Activated CD8-positive, alpha-beta T cell treated with anti-CD3 and anti-CD28 coated beads for 36 hours (primary cell): ENCODE measurements around the gene EEF1E1. TPM values are rescaled to one million over a fixed set of nuclear protein-coding genes. Genes with fewer than 3 reads are reported as not detected.
A peak's percentile ranks its signal among the peaks of the same experiment; 100 is the strongest.

Experiments
- ATAC-seq: fragments of 200-7000 bp; cut with Tn5 transposase; one replicate; pipeline ENCODE4 v1.10.0; 2021; ENCODE audit warnings: mild to moderate bottlenecking, moderate library complexity
- CTCF ChIA-PET: fragments of 350-600 bp; sonication (Branson Sonifier 250); formaldehyde crosslinking; loops from one replicate; lab custom pipeline; 2021; ENCODE audit warnings: antibody characterized with exemption; lab: Charles Lee
- POLR2A ChIA-PET: fragments of 350-600 bp; sonication (Branson Sonifier 250); formaldehyde crosslinking; loops from one replicate; lab custom pipeline; 2021; ENCODE audit warnings: antibody characterized with exemption; lab: Charles Lee
- DNase-seq: peaks from one replicate; pipeline ENCODE4 v3.0.0-alpha.2; 2020
- H3K27ac Mint-ChIP-seq: one replicate; pipeline ENCODE4 v1.8.0; 2021; ENCODE audit warnings: mild to moderate bottlenecking, mixed read lengths
- H3K27me3 Mint-ChIP-seq: one replicate; pipeline ENCODE4 v1.8.0; 2021; ENCODE audit warnings: mixed read lengths
- H3K36me3 Mint-ChIP-seq: one replicate; pipeline ENCODE4 v1.8.0; 2021; ENCODE audit warnings: low read depth, mixed read lengths
- H3K4me1 Mint-ChIP-seq: one replicate; pipeline ENCODE4 v1.8.0; 2021; ENCODE audit warnings: low read depth, mixed read lengths
- H3K4me3 Mint-ChIP-seq: one replicate; pipeline ENCODE4 v1.8.0; 2021; ENCODE audit warnings: mild to moderate bottlenecking, moderate library complexity, mixed read lengths
- H3K9me3 Mint-ChIP-seq: one replicate; pipeline ENCODE4 v1.8.0; 2021; ENCODE audit warnings: mixed read lengths
- CTCF ChIP-seq: fragments of 200-600 bp; IDR thresholded peaks from one replicate; pipeline ENCODE4 v1.8.0; 2022; ENCODE audit warnings: antibody characterized with exemption, mild to moderate bottlenecking
- intact Hi-C: fragments of 100-400 bp; cut with micrococcal nuclease; formaldehyde crosslinking; loops from one replicate; pipeline ENCODE4 v1.10.0; 2022
- total RNA-seq, 2 experiments: library from RNA; stranded (reverse); gene quantifications; one replicate each; pipeline ENCODE4 v1.2.3, GENCODE V29; 2021

EEF1E1 gene
- total RNA-seq, 2 experiments from 2014 or later: 73.7 to 76.8 TPM

- TF ChIP-seq CTCF: no peak
These were observed 32.9 kb upstream of the EEF1E1 start for GRCh38 chr6:8135276-8135675.

GRCh38 chr6:8132130-8132529, 29.8 kb upstream of the EEF1E1 start:
- no peak for DNase-seq
- no peak for ATAC-seq
- no peaks in the 10 kb centered on the region for H3K36me3 Mint-ChIP-seq
- peaks cover 13% of the 10 kb centered on the region for H3K27me3 Mint-ChIP-seq
- CTCF ChIA-PET: interaction anchor here (1.0 to 8.0 kb wide), 10 partner anchors 8 to 850 kb away, joined by 3 to 145 read pairs (median 4); no protein-coding TSS in a partner anchor
- POLR2A ChIA-PET: no interaction called here
- no peak overlapping the region for H3K27ac Mint-ChIP-seq
- TF ChIP-seq CTCF: no peak
- no peak overlapping the region for H3K4me3 Mint-ChIP-seq
- H3K9me3 Mint-ChIP-seq: no peaks in the 10 kb centered on the region
- peaks cover 2% of the 10 kb centered on the region for H3K4me1 Mint-ChIP-seq
- intact Hi-C loops: no loop called here

More at GRCh38 chr6:8135276-8135675, 32.9 kb upstream of the EEF1E1 start:
- ChIA-PET POLR2A (no interaction called here), CTCF (interaction anchor here (8.0 kb wide), 1 partner anchor 84 kb away, joined by 145 read pairs; no protein-coding TSS in a partner anchor)
- Mint-ChIP-seq H3K4me1 (peaks cover 2% of the 10 kb centered on the region), H3K9me3 (no peaks in the 10 kb centered on the region), H3K4me3 (no peak overlapping the region), H3K27ac (no peak overlapping the region), H3K27me3 (peaks cover 20% of the 10 kb centered on the region), H3K36me3 (no peaks in the 10 kb centered on the region)
- DNase-seq (no peak), ATAC-seq (no peak)
- intact Hi-C loops: no loop called here

- H3K4me3 Mint-ChIP-seq: no peak overlapping the region
- peak; percentile 64 for DNase-seq
- peaks cover 13% of the 10 kb centered on the region for H3K27me3 Mint-ChIP-seq
- POLR2A ChIA-PET: no interaction called here
- no peak overlapping the region for H3K27ac Mint-ChIP-seq
- peak; percentile 50 for TF ChIP-seq CTCF
- peaks cover 2% of the 10 kb centered on the region for H3K4me1 Mint-ChIP-seq
- CTCF ChIA-PET: interaction anchor here (0.8 to 8.0 kb wide), 14 partner anchors 9 to 851 kb away, joined by 3 to 145 read pairs (median 4); no protein-coding TSS in a partner anchor
- no peaks in the 10 kb centered on the region for H3K36me3 Mint-ChIP-seq
- H3K9me3 Mint-ChIP-seq: no peaks in the 10 kb centered on the region
- intact Hi-C loops: loop anchor here (1.0 kb wide), 1 partner anchor 88 kb away; no protein-coding TSS in a partner anchor
- peak; percentile 85 for ATAC-seq
These were observed 29.0 kb upstream of the EEF1E1 start for GRCh38 chr6:8131265-8131897.

GRCh38 chr6:8130399-8130798, 28.1 kb upstream of the EEF1E1 start:
- peaks cover 13% of the 10 kb centered on the region for H3K27me3 Mint-ChIP-seq
- no peak for ATAC-seq
- no peak for DNase-seq
- peaks cover 2% of the 10 kb centered on the region for H3K4me1 Mint-ChIP-seq
- H3K9me3 Mint-ChIP-seq: no peaks in the 10 kb centered on the region
- no peak overlapping the region for H3K4me3 Mint-ChIP-seq
- H3K36me3 Mint-ChIP-seq: no peaks in the 10 kb centered on the region
- no peak overlapping the region for H3K27ac Mint-ChIP-seq
- POLR2A ChIA-PET: no interaction called here
- no peak for TF ChIP-seq CTCF
- intact Hi-C loops: no loop called here
- CTCF ChIA-PET: interaction anchor here (1.2 to 8.0 kb wide), 8 partner anchors 9 to 91 kb away, joined by 4 to 145 read pairs (median 7); no protein-coding TSS in a partner anchor

GRCh38 chr6:8123236-8123635, 20.9 kb upstream of the EEF1E1 start:
- no peaks in the 10 kb centered on the region for H3K36me3 Mint-ChIP-seq
- ChIA-PET CTCF (interaction anchor here (1.3 kb wide), 1 partner anchor 96 kb away, joined by 4 read pairs; no protein-coding TSS in a partner anchor), POLR2A (no interaction called here)
- intact Hi-C loops: no loop called here
- H3K27me3 Mint-ChIP-seq: peaks cover 12% of the 10 kb centered on the region
- no peaks in the 10 kb centered on the region for H3K9me3 Mint-ChIP-seq
- no peaks in the 10 kb centered on the region for H3K4me1 Mint-ChIP-seq
- DNase-seq (no peak), ATAC-seq (no peak)
- H3K27ac Mint-ChIP-seq: no peak overlapping the region
- H3K4me3 Mint-ChIP-seq: no peak overlapping the region
- no peak for TF ChIP-seq CTCF
